NB4 (cell line): ENCODE data around the gene SLC25A21.

Experiments
- DNase-seq: peaks from one replicate; pipeline ENCODE4 v3.0.0; 2010; ENCODE audit warnings: low read depth
- H3K4me3 ChIP-seq: one replicate; pipeline ENCODE4 v1.5.1; 2011; ENCODE audit warnings: mild to moderate bottlenecking, low read depth, low read length, moderate library complexity
- MYC ChIP-seq: IDR thresholded peaks from 2 replicates; pipeline ENCODE4 v1.6.1; 2011; ENCODE audit warnings: low read depth, low read length
- POLR2A ChIP-seq: IDR thresholded peaks from 2 replicates; pipeline ENCODE4 v1.6.1; 2011; ENCODE audit warnings: mild to moderate bottlenecking; ENCODE audit not compliant: insufficient read length; ENCODE audit errors: extremely low read depth
- TF ChIP-seq, protein P1 (sequence below): IDR thresholded peaks from 2 replicates; pipeline ENCODE4 v1.6.1; 2011; ENCODE audit warnings: low read depth, low read length
- TF ChIP-seq, protein P2 (sequence below): IDR thresholded peaks from one replicate; pipeline ENCODE4 v1.5.1; 2012; ENCODE audit warnings: low read depth, low read length

Gene SLC25A21

DNA sequence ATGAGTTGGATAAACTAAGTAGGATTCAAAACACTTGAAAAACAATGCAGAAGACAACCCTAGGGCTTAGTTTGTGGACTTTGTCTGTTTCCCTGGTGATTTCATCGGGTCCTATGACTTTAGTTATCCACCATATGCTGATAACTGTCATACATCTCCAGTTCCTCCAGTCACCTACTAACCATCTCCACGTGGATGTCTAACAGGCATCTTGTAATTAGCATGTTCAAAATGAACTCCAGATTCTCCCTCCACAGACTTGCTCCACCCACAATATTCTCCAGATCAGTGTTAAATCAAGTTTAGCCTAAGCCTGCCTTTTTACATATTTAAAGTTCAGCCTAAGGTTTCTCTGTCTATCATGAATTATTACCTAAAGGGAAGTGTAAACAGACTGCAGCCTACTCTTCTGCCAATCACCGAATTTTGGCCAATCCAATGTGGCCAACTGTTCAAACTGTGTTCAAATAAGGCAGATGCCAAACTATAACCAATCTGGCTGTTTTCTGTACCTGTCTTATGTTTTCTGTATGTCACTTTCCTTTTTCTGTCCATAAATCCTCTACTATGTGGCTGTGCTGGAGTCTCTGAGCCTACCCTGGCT, 423.7 kb downstream of the SLC25A21 start:
- TF ChIP-seq, protein P1, sequence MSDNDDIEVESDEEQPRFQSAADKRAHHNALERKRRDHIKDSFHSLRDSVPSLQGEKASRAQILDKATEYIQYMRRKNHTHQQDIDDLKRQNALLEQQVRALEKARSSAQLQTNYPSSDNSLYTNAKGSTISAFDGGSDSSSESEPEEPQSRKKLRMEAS: no peak
- TF ChIP-seq, protein P2, sequence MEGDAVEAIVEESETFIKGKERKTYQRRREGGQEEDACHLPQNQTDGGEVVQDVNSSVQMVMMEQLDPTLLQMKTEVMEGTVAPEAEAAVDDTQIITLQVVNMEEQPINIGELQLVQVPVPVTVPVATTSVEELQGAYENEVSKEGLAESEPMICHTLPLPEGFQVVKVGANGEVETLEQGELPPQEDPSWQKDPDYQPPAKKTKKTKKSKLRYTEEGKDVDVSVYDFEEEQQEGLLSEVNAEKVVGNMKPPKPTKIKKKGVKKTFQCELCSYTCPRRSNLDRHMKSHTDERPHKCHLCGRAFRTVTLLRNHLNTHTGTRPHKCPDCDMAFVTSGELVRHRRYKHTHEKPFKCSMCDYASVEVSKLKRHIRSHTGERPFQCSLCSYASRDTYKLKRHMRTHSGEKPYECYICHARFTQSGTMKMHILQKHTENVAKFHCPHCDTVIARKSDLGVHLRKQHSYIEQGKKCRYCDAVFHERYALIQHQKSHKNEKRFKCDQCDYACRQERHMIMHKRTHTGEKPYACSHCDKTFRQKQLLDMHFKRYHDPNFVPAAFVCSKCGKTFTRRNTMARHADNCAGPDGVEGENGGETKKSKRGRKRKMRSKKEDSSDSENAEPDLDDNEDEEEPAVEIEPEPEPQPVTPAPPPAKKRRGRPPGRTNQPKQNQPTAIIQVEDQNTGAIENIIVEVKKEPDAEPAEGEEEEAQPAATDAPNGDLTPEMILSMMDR: no peak
- TF ChIP-seq MYC: no peak
- TF ChIP-seq POLR2A: no peak
- DNase-seq: no peak
- no peak overlapping the region for H3K4me3 ChIP-seq

DNA sequence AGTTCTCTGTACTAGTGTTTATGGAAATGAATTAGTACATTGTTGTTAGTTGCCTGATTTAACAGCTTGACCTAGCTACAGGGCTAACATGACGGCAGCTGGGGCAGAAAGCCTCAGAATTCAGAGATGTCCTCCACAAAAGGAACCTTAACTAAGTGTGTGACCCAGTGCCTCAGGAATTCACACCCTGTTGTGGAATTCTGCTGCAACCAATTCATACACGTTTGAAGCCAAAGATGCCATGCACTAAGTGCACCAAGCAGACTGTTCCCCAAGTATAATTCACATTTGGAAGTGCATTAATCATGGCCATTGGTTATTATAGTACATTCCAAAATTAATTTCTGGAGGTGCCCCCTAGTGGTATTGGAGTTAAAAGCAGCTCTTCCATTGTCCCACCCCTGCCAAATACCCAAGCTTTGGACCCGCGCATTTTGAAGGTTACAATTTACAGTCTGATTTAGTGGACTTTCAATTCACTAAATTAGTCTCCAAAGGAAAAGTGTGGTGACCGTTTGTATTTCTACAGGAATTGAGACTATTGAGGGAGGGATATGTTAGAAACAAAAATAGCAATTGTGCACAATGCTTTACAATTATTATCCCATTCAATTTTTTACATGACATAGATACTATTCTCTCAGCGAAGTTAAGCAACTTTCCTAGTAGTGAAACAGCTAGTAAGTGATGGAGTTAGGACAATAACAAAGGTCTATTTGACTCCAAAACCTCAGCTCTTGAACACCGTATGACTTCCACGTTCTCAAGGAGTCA, 424.8 kb downstream of the SLC25A21 start:
- no peak for TF ChIP-seq MYC
- TF ChIP-seq POLR2A: no peak
- TF ChIP-seq, protein P2: peak; percentile 56
- no peak overlapping the region for H3K4me3 ChIP-seq
- DNase-seq: peak; percentile 11

DNA sequence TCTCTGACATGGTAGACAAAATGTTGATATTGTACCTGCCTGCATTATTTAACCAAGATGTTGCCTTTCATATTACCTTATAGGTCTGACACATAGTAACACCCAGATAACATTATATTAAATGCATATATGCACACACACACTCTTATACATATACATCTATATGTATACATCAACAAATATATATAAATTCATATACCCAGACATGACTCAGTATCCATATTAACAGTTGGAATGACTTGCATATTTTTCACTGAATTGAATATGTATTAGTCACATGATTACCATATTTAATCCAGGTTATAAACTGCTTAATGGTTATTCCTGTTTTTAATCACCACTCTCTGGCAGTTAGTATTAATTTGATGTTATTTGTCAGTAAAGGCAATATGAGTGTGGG, 425.5 kb downstream of the SLC25A21 start:
- no peak for DNase-seq
- H3K4me3 ChIP-seq: no peak overlapping the region
- TF ChIP-seq MYC: no peak
- TF ChIP-seq, protein P2: no peak
- TF ChIP-seq POLR2A: no peak
- TF ChIP-seq, protein P1: no peak

DNA sequence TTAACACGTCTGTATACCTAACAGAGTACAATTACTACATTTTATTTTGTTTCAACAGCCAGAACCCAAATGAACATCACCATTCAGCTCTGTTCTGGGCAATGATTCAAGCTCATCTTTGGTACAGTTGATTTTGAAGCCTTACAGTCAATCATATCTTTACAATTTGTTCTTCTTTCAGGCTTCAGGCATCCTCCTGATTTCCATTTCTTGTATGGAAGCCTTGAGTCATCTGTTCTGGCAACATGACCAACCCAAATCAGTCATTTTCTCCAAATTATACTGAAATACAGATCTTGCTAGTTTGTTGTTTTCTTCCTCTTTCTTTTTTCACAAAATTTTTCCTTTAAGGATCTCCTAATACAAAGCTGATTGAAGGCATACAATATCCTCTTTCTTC, 430.5 kb downstream of the SLC25A21 start:
- DNase-seq: no peak
- no peak overlapping the region for H3K4me3 ChIP-seq
- TF ChIP-seq, protein P2: no peak
- TF ChIP-seq POLR2A (no peak), MYC (no peak)
- TF ChIP-seq, protein P1: no peak

DNA sequence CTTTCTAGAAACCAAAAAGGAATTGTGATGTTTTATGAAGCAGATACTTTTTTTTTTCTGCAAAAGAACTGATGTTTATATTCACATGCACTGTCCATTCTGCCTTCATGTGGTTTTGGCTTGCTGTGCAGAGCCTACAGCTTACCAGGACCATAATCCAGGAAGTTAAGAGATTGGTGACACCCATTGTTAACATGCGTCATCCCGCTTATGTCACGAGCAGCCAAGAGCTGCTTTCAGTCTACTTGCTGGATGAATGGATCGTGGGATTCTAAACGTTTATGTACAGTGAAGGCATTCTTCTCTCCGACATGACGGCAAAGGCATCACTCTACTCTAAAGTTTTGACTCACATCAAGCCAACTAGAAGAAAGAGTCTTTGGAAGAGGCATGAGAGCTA, 434.1 kb downstream of the SLC25A21 start:
- no peak overlapping the region for H3K4me3 ChIP-seq
- TF ChIP-seq POLR2A (no peak), MYC (no peak)
- TF ChIP-seq, protein P2: no peak
- TF ChIP-seq, protein P1: no peak
- DNase-seq: no peak
